K562 (cell line): ENCODE results near the gene ETHE1. TPM values are rescaled to one million over a fixed set of nuclear protein-coding genes. Genes with fewer than 3 reads are reported as not detected.

ENCODE experiments used
- ADNP ChIP-seq: fragments of 200-800 bp; sonication (Bioruptor generic); IDR thresholded peaks from 2 replicates; pipeline ENCODE4 v1.6.1; 2016; ENCODE audit warnings: missing genetic modification characterization, missing compliant biosample characterization
- C11orf30 ChIP-seq: fragments of 450-650 bp; IDR thresholded peaks from 2 replicates; pipeline ENCODE4 v1.6.1; 2016; ENCODE audit warnings: low read depth, mild to moderate bottlenecking
- ESRRA ChIP-seq: fragments of 450-650 bp; IDR thresholded peaks from 2 replicates; pipeline ENCODE4 v1.6.1; 2014; ENCODE audit warnings: low read depth, mild to moderate bottlenecking, moderate library complexity, borderline replicate concordance
- FOSL1 ChIP-seq: fragments of 200-800 bp; sonication (Bioruptor generic); conservative IDR thresholded peaks from 2 replicates; pipeline ENCODE4 v1.6.1; 2016; ENCODE audit warnings: missing genetic modification characterization, missing compliant biosample characterization
- HMGN3 ChIP-seq: IDR thresholded peaks from 2 replicates; pipeline ENCODE4 v1.6.1; 2011; ENCODE audit warnings: borderline replicate concordance, low read depth, mild to moderate bottlenecking, mixed read lengths, low read length; ENCODE audit not compliant: insufficient read length; ENCODE audit errors: extremely low read depth
- HNRNPLL ChIP-seq: fragments of 200-400 bp; formaldehyde crosslinking; IDR thresholded peaks from 2 replicates; pipeline ENCODE4 v1.6.1; 2017; ENCODE audit warnings: low read length, low read depth, mild to moderate bottlenecking; ENCODE audit not compliant: poor library complexity, severe bottlenecking
- KDM1A ChIP-seq, 2 experiments: fragments of 450-650 bp; IDR thresholded peaks; 2 replicates each; pipeline ENCODE4 v1.6.1; 2016; ENCODE audit warnings: mild to moderate bottlenecking in 2 of 2
- MAFG ChIP-seq: fragments of 450-650 bp; conservative IDR thresholded peaks from 2 replicates; pipeline ENCODE4 v1.6.1; 2016; ENCODE audit warnings: missing genetic modification characterization, missing compliant biosample characterization
- NR2C2 ChIP-seq, 2 experiments: fragments of 200-800 bp in 1 of 2; sonication (Bioruptor generic) in 1 of 2; sonication (generic) in 1 of 2; formaldehyde crosslinking in 1 of 2; IDR thresholded peaks; 2 replicates each; pipeline versions ENCODE4 v1.6.1 to v1.8.0; 2016 to 2022; ENCODE audit warnings: mild to moderate bottlenecking in 1 of 2, missing compliant biosample characterization in 1 of 2, missing genetic modification characterization in 1 of 2, missing genetic modification reagents in 1 of 2
- PHF20 ChIP-seq: fragments of 450-650 bp; IDR thresholded peaks from 2 replicates; pipeline ENCODE4 v1.6.1; 2018; ENCODE audit not compliant: partially characterized antibody
- ZNF316 ChIP-seq: fragments of 450-650 bp; IDR thresholded peaks from 2 replicates; pipeline ENCODE4 v1.6.1; 2016
- polyA plus RNA-seq, 8 experiments: library from polyadenylated mRNA; depleted of rRNA in 4 of 8; stranded (reverse) in 5 of 8; unstranded in 3 of 8; fragments of >200 nt; fragmentation: Nextera tagmentation in 2 of 8; fragmentation: Illumina TruSeq in 1 of 8; extraction: Ambion mirVana in 2 of 8; extraction: Trizol in 1 of 8; gene quantifications; 2 replicates each; pipeline versions ENCODE4 v1.2.1 to v1.2.3, GENCODE V29; 2011 to 2014; ENCODE audit warnings: inconsistent platforms in 1 of 8, missing spikeins in 1 of 8
- total RNA-seq, 7 experiments: library from RNA; depleted of rRNA in 6 of 7; stranded (reverse); fragments of >200 nt in 6 of 7; fragmentation: Illumina TruSeq in 2 of 7; extraction: Trizol in 2 of 7; gene quantifications; 2 replicates each; pipeline versions ENCODE4 v1.2.1 to v1.2.3, GENCODE V29; 2011 to 2021; ENCODE audit warnings: low replicate concordance in 1 of 7
- TF ChIP-seq, protein P1 (sequence below), 2 experiments: fragments of 450-650 bp in 1 of 2; sonication (generic) in 1 of 2; formaldehyde crosslinking in 1 of 2; IDR thresholded peaks in 1 of 2; conservative IDR thresholded peaks in 1 of 2; 2 replicates each; pipeline versions ENCODE4 v1.6.1 to v1.8.1; 2016 to 2023; ENCODE audit warnings: mild to moderate bottlenecking in 2 of 2, moderate library complexity in 2 of 2, inconsistent platforms in 1 of 2, missing genetic modification reagents in 1 of 2
- TF ChIP-seq, protein P2 (sequence below): fragments of 250-450 bp; sonication (Bioruptor Pico); IDR thresholded peaks from 2 replicates; pipeline ENCODE4 v1.8.0; 2021; ENCODE audit warnings: moderate library complexity, mild to moderate bottlenecking, inconsistent platforms
- TF ChIP-seq, protein P3 (sequence below), 2 experiments: fragments of 450-650 bp; IDR thresholded peaks; 2 replicates each; pipeline ENCODE4 v1.6.1; 2016

Gene ETHE1
- total and polyA plus RNA-seq, 9 of the 15 experiments (the other 6 are each of a cell fraction or from before 2014, with no cell fraction given), result 2.9 to 21.0 (median 10.2) TPM

DNA sequence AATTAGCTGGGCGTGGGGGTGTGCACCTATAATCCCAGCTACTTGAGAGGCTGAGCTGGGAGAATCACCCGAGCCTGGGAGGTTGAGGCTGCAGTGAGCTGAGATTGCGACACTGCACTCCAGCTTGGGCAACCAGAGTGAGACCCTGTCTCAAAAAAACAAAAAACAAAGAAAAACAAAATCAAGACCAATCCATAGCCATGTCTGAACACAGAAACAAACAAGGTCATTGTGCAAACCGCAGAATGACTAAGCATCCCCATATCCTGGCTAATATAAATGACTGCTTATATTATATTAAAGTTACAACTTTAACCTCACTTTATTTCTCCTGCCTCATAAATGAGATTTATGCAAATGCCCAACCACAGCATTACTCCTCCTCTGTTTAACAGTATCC lies 59.3 kb downstream of the ETHE1 start (continued):
- TF ChIP-seq, protein P1, sequence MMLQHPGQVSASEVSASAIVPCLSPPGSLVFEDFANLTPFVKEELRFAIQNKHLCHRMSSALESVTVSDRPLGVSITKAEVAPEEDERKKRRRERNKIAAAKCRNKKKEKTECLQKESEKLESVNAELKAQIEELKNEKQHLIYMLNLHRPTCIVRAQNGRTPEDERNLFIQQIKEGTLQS (IDR thresholded peaks at IDR 0.05), result peak; percentile 41; the same call in 1 of the 2 replicates
- TF ChIP-seq, protein P1 (CRISPR knock-in tag; conservative IDR thresholded peaks at IDR 0.05), result no peak
- TF ChIP-seq ADNP (tag), result no peak
- peak; percentile 2 for TF ChIP-seq PHF20
- TF ChIP-seq, protein P2, sequence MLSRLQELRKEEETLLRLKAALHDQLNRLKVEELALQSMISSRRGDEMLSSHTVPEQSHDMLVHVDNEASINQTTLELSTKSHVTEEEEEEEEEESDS (CRISPR knock-in tag), result no peak
- no peak for TF ChIP-seq HMGN3
- no peak for TF ChIP-seq NR2C2 (CRISPR knock-in tag; IDR thresholded peaks at IDR 0.05)
- 0 out of 2 replicates have a peak, but pooled peaks have one; percentile 44 for TF ChIP-seq NR2C2 (tag; IDR thresholded peaks at IDR 0.05)
- peak; percentile 63 for TF ChIP-seq FOSL1
- TF ChIP-seq ZNF316, result peak; percentile 84
- TF ChIP-seq C11orf30, result peak; percentile 89
- TF ChIP-seq, protein P3, sequence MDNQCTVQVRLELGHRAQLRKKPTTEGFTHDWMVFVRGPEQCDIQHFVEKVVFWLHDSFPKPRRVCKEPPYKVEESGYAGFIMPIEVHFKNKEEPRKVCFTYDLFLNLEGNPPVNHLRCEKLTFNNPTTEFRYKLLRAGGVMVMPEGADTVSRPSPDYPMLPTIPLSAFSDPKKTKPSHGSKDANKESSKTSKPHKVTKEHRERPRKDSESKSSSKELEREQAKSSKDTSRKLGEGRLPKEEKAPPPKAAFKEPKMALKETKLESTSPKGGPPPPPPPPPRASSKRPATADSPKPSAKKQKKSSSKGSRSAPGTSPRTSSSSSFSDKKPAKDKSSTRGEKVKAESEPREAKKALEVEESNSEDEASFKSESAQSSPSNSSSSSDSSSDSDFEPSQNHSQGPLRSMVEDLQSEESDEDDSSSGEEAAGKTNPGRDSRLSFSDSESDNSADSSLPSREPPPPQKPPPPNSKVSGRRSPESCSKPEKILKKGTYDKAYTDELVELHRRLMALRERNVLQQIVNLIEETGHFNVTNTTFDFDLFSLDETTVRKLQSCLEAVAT (IDR thresholded peaks at IDR 0.05), result peak in 1 of 2 experiments; percentile 82; a peak in 2 of 4 replicates
- peak in 1 of 2 experiments; percentile 39; a peak in 2 of 4 replicates for TF ChIP-seq KDM1A (IDR thresholded peaks at IDR 0.05)
- TF ChIP-seq MAFG (tag), result peak; percentile 77
- no peak for TF ChIP-seq HNRNPLL
- peak; percentile 62; the same call in 1 of the 2 replicates for TF ChIP-seq ESRRA
